HCT116 (cell line): ENCODE data around the gene CDC42EP1. TPM values are rescaled to one million over a fixed set of nuclear protein-coding genes. Genes with fewer than 3 reads are reported as not detected.

Experiments used
- ATAC-seq: fragments of 200-7000 bp; cut with Tn5 transposase; 2 replicates; pipeline ENCODE4 v1.9.1; 2020; ENCODE audit warnings: mild to moderate bottlenecking, moderate library complexity
- BruUV-seq: library from RNA; stranded (reverse); fragments of 400-500 nt; replicated peaks from 2 replicates; lab custom pipeline; 2021; lab: Mats Ljungman, UMichigan
- CTCF ChIA-PET: fragments of 300-600 bp; sonication (Branson Sonifier 250); formaldehyde crosslinking; loops from one replicate; lab custom pipeline; 2021; ENCODE audit warnings: antibody characterized with exemption; lab: Charles Lee
- POLR2A ChIA-PET: fragments of 300-600, 350-600 bp; sonication (Branson Sonifier 250); formaldehyde crosslinking; loops from one replicate; lab custom pipeline; 2021; ENCODE audit warnings: antibody characterized with exemption; lab: Charles Lee
- RAD21 ChIA-PET, 2 experiments: fragments of 300-600 bp; sonication (Branson Sonifier 250); formaldehyde crosslinking; loops; one replicate each; lab custom pipeline; 2023; ENCODE audit warnings: low total read pairs in 2 of 2; ENCODE audit not compliant: uncharacterized antibody in 2 of 2, unreplicated experiment in 2 of 2, low non-redundant PET in 1 of 2; lab: Charles Lee
- DNase-seq: peaks from one replicate; pipeline ENCODE4 v3.0.0-alpha.2; 2010; ENCODE audit warnings: low read depth, low spot score
- H2AFZ ChIP-seq: fragments of 200-600 bp; shearing (Covaris generic), sonication (generic); 2 replicates; pipeline ENCODE4 v1.6.1; 2017; ENCODE audit warnings: low read depth, mixed run types, mixed read lengths, antibody characterized with exemption, low read length; ENCODE audit not compliant: poor library complexity, severe bottlenecking
- H3K27ac ChIP-seq: 2 replicates; pipeline ENCODE4 v1.5.1; 2012; ENCODE audit warnings: low read depth, low read length
- H3K27me3 ChIP-seq: fragments of 200-600 bp; sonication (generic); 2 replicates; pipeline ENCODE4 v1.6.1; 2016; ENCODE audit warnings: mixed run types, low read length, mixed read lengths; ENCODE audit not compliant: insufficient read depth
- H3K36me3 ChIP-seq, 2 experiments: fragments of 200-500 bp in 1 of 2; fragments of 200-600 bp in 1 of 2; sonication (Bioruptor generic) in 1 of 2; sonication (generic) in 1 of 2; 2 replicates each; pipeline versions ENCODE4 v1.5.1 to v1.6.1; 2014 to 2016; ENCODE audit warnings: low read length in 2 of 2, inconsistent platforms in 1 of 2, mixed read lengths in 1 of 2, mixed run types in 1 of 2; ENCODE audit not compliant: insufficient read depth in 2 of 2, control insufficient read depth in 1 of 2
- H3K4me1 ChIP-seq, 2 experiments: fragments of 200-600 bp in 1 of 2; sonication (generic) in 1 of 2; 2 replicates each; pipeline versions ENCODE4 v1.5.1 to v1.6.1; 2012 to 2017; ENCODE audit warnings: low read length in 2 of 2, inconsistent platforms in 1 of 2, mild to moderate bottlenecking in 1 of 2, mixed read lengths in 1 of 2, mixed run types in 1 of 2, moderate library complexity in 1 of 2; ENCODE audit not compliant: insufficient read depth in 2 of 2, control insufficient read depth in 1 of 2
- H3K4me2 ChIP-seq: fragments of 200-600 bp; sonication (generic); 2 replicates; pipeline ENCODE4 v1.6.1; 2017; ENCODE audit warnings: mixed run types, low read length, mixed read lengths
- H3K4me3 ChIP-seq, 2 experiments: fragments of 200-600 bp in 1 of 2; sonication (generic) in 1 of 2; replicated peaks in 1 of 2; 2 replicates each; pipeline ENCODE4 v1.5.1; 2011 to 2016; ENCODE audit warnings: low read length in 2 of 2, control low read depth in 1 of 2, low read depth in 1 of 2, mild to moderate bottlenecking in 1 of 2, mixed read lengths in 1 of 2, mixed run types in 1 of 2
- H3K79me2 ChIP-seq: fragments of 200-600 bp; sonication (generic); 2 replicates; pipeline ENCODE4 v1.6.1; 2017; ENCODE audit warnings: mild to moderate bottlenecking, mixed run types, low read length, moderate library complexity, mixed read lengths; ENCODE audit not compliant: insufficient read depth
- H3K9ac ChIP-seq: fragments of 200-600 bp; sonication (generic); 2 replicates; pipeline ENCODE4 v1.6.1; 2016; ENCODE audit warnings: low read length, mixed read lengths
- H3K9me2 ChIP-seq: fragments of 200-600 bp; sonication (generic), shearing (Covaris generic); 2 replicates; pipeline ENCODE4 v1.6.1; 2017; ENCODE audit warnings: mixed run types, mild to moderate bottlenecking, moderate library complexity; ENCODE audit not compliant: insufficient read depth
- H3K9me3 ChIP-seq, 2 experiments: fragments of 200-500 bp in 1 of 2; fragments of 200-600 bp in 1 of 2; sonication (Bioruptor generic) in 1 of 2; sonication (generic) in 1 of 2; 2 replicates each; pipeline ENCODE4 v1.6.1; 2014 to 2017; ENCODE audit warnings: low read length in 2 of 2, mixed read lengths in 2 of 2, inconsistent platforms in 1 of 2, low read depth in 1 of 2, mild to moderate bottlenecking in 1 of 2, mixed run types in 1 of 2, moderate library complexity in 1 of 2; ENCODE audit not compliant: control insufficient read depth in 1 of 2, insufficient read depth in 1 of 2
- H4K20me1 ChIP-seq: fragments of 200-600 bp; sonication (generic), shearing (Covaris generic); 2 replicates; pipeline ENCODE4 v1.6.1; 2017; ENCODE audit warnings: mixed run types, mild to moderate bottlenecking, moderate library complexity; ENCODE audit not compliant: insufficient read depth
- CTCF ChIP-seq, 3 experiments: fragments of 200-600 bp in 1 of 3; sonication (generic) in 1 of 3; IDR thresholded peaks in 2 of 3; conservative IDR thresholded peaks in 1 of 3; 2 replicates each; pipeline ENCODE4 v1.5.1; 2012 to 2017; ENCODE audit warnings: low read depth in 2 of 3, low read length in 2 of 3, antibody characterized with exemption in 1 of 3, borderline replicate concordance in 1 of 3, control low read depth in 1 of 3, mild to moderate bottlenecking in 1 of 3, mixed read lengths in 1 of 3, mixed run types in 1 of 3, moderate library complexity in 1 of 3; ENCODE audit not compliant: insufficient read depth in 1 of 3
- POLR2AphosphoS5 ChIP-seq: IDR thresholded peaks from 2 replicates; pipeline ENCODE4 v1.6.1; 2011; ENCODE audit warnings: mild to moderate bottlenecking, low read depth, low read length, moderate library complexity
- ZFX ChIP-seq: fragments of 450-650 bp; IDR thresholded peaks from 2 replicates; pipeline ENCODE4 v1.6.1; 2017
- intact Hi-C: fragments of 100-400 bp; cut with micrococcal nuclease; formaldehyde crosslinking; loops from 2 replicates; pipeline ENCODE4 v1.10.0; 2022
- total RNA-seq: library from RNA; stranded (reverse); gene quantifications from one replicate; pipeline ENCODE4 v1.2.1, GENCODE V29; 2021; ENCODE audit not compliant: unreplicated experiment
- TF ChIP-seq, protein P1 (sequence below): IDR thresholded peaks from 2 replicates; pipeline ENCODE4 v1.6.1; 2012

CDC42EP1 gene
- total RNA-seq, 1 experiment from 2014 or later = 160 TPM

GRCh38 chr22:37566903-37567798 lies 6.9 kb downstream of the CDC42EP1 start:
- H3K4me1 ChIP-seq = peaks cover 77 to 98% of the 10 kb centered on the region in 2 experiments
- peak overlapping the region; percentile 48 for H3K4me2 ChIP-seq

More at GRCh38 chr22:37566903-37567798, 6.9 kb downstream of the CDC42EP1 start:
- Histone ChIP-seq H3K27me3 (no peaks in the 10 kb centered on the region), H3K79me2 (peaks cover 58% of the 10 kb centered on the region), H3K9ac (peak overlapping the region; percentile 44), H3K9me2 (no peaks in the 10 kb centered on the region), H3K36me3 (peaks cover 3 to 41% of the 10 kb centered on the region in 2 experiments; a peak in 1 of 4 replicates), H2AFZ (no peak overlapping the region), H4K20me1 (peaks cover 6% of the 10 kb centered on the region; the same call in 1 of the 2 replicates), H3K4me3 (no peak overlapping the region), H3K9me3 (no peaks in the 10 kb centered on the region)
- POLR2A ChIA-PET = interaction anchor here (1.0 to 2.1 kb wide), 11 partner anchors 9 to 251 kb away, joined by 3 to 9 read pairs (median 6); partner anchors contain the start of gene GCAT
- intact Hi-C loops = loop anchor here (1.0 to 2.0 kb wide), 2 partner anchors 22 to 250 kb away; no protein-coding TSS in a partner anchor
- no TSS peak for BruUV-seq
- DNase-seq = peak; percentile 84
- TF ChIP-seq, protein P1, sequence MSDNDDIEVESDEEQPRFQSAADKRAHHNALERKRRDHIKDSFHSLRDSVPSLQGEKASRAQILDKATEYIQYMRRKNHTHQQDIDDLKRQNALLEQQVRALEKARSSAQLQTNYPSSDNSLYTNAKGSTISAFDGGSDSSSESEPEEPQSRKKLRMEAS = no peak
- TF ChIP-seq ZFX (peak; percentile 29; the same call in 1 of the 2 replicates), CTCF (IDR thresholded peaks at IDR 0.05 in 2 of 3, conservative IDR thresholded peaks at IDR 0.05 in 1 of 3; ENCODE audit: borderline replicate concordance in 1 of 3, insufficient read depth in 1 of 3, low read depth in 2 of 3, low read length in 2 of 3) (peak in 2 of 3 experiments; percentile 94 to 97; a peak in 4 of 6 replicates), POLR2AphosphoS5 (peak; percentile 66)
- TF ChIP-seq, all 23 proteins: peak for 3
- RAD21 ChIA-PET = interaction anchor here (0.7 to 2.2 kb wide), 10 partner anchors 17 to 250 kb away, joined by 3 to 17 read pairs (median 4); no protein-coding TSS in a partner anchor
- ATAC-seq = peak; percentile 62
- CTCF ChIA-PET = interaction anchor here (0.6 to 10.7 kb wide), 19 partner anchors 10 to 308 kb away, joined by 3 to 238 read pairs (median 4); no protein-coding TSS in a partner anchor
- peak overlapping the region; percentile 72 for H3K27ac ChIP-seq
